ENCODE results near the gene FBXO28.

FBXO28 gene

DNA sequence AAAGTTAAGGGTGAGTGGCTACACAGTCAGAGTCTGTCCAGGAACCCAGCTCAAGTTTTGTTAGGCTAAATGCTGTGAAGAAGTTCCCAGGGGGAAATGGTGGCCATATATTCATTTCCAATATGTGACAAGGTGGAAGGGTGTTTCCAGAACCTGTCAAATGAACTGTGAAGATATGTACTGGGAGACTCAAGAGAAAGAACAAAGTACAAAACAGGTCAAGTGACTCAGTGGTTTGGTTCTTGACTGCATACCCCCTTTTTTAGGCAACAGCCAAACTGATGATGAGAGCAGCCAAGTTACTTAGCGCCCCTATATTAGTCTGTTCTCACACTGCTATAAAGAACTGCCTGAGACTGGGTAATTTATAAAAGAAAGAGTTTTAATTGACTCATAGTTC is 18.6 kb upstream of the FBXO28 start:
- no peak for DNase-seq (ENCODE audit: low read depth)
- TF ChIP-seq, protein P1, sequence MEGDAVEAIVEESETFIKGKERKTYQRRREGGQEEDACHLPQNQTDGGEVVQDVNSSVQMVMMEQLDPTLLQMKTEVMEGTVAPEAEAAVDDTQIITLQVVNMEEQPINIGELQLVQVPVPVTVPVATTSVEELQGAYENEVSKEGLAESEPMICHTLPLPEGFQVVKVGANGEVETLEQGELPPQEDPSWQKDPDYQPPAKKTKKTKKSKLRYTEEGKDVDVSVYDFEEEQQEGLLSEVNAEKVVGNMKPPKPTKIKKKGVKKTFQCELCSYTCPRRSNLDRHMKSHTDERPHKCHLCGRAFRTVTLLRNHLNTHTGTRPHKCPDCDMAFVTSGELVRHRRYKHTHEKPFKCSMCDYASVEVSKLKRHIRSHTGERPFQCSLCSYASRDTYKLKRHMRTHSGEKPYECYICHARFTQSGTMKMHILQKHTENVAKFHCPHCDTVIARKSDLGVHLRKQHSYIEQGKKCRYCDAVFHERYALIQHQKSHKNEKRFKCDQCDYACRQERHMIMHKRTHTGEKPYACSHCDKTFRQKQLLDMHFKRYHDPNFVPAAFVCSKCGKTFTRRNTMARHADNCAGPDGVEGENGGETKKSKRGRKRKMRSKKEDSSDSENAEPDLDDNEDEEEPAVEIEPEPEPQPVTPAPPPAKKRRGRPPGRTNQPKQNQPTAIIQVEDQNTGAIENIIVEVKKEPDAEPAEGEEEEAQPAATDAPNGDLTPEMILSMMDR (conservative IDR thresholded peaks at IDR 0.05; ENCODE audit: low read depth, low read length) = no peak

DNA sequence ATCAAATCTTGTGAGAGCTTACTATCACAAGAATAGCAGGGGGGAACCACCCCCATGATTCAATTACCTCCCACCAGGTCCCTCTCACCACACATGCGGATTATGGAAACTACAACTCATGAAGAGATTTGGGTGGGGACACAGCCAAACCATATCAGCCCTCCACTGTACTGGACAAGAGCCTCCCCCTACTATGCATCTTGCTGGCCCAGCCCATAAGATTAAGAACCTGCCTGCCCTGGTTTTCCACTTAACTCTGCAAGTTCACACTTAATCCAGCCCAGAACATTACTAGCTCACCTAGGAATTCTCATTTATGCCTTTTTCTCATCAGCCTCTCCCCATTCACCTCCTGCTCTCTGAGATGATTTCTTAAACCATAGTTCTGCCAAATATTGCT is 18.0 kb upstream of the FBXO28 start:
- no peak for DNase-seq (ENCODE audit: low read depth)
- no peak overlapping the region for H3K4me3 ChIP-seq (ENCODE audit: low read depth, low read length)
- TF ChIP-seq, protein P1 (conservative IDR thresholded peaks at IDR 0.05; ENCODE audit: low read depth, low read length) = no peak

More for the DNA sequence above, 18.6 kb upstream of the FBXO28 start:
- H3K4me3 ChIP-seq (ENCODE audit: low read depth, low read length) = no peak overlapping the region

DNA sequence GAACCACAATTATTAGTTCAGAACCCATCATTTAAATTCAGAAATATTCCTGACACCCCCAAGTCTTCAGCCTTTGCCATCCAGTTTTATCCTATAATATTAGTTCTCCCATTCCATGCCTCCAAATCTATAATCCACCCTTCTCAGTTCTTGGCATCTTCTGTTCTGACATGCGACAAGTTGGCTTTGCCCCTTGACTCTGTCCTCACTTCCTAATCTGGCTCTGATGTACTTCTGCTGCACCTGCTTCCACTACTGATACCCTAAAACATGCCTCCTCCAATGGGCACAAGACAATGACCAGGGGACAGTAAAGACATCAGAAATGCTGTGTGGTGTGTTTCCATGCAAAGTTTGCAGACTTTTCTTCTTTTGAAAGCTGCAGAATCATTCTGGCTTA is 17.1 kb upstream of the FBXO28 start:
- DNase-seq (ENCODE audit: low read depth) = no peak
- H3K4me3 ChIP-seq (ENCODE audit: low read depth, low read length) = no peak overlapping the region
- TF ChIP-seq, protein P1 (conservative IDR thresholded peaks at IDR 0.05; ENCODE audit: low read depth, low read length) = no peak

DNA sequence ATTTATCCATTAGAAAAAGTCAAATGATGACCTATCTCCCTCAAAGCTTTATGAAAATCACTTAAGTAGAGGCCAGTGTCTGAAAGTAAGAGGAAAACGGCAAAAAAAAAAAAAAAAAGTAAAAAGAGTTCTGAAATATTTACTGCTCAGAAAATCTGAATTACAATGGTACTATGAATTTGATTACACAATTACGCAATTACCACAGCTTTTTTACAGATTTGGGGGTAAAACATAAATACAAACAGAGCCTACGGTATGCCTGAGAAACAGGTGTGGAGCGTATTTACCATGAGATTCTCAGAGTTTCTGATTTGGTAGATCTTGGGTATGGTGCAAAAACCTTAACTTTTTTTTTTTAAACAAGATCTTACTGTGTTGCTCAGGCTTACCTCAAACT is 15.9 kb upstream of the FBXO28 start:
- no peak overlapping the region for H3K4me3 ChIP-seq (ENCODE audit: low read depth, low read length)
- DNase-seq (ENCODE audit: low read depth) = no peak
- TF ChIP-seq, protein P1 (conservative IDR thresholded peaks at IDR 0.05; ENCODE audit: low read depth, low read length) = no peak

DNA sequence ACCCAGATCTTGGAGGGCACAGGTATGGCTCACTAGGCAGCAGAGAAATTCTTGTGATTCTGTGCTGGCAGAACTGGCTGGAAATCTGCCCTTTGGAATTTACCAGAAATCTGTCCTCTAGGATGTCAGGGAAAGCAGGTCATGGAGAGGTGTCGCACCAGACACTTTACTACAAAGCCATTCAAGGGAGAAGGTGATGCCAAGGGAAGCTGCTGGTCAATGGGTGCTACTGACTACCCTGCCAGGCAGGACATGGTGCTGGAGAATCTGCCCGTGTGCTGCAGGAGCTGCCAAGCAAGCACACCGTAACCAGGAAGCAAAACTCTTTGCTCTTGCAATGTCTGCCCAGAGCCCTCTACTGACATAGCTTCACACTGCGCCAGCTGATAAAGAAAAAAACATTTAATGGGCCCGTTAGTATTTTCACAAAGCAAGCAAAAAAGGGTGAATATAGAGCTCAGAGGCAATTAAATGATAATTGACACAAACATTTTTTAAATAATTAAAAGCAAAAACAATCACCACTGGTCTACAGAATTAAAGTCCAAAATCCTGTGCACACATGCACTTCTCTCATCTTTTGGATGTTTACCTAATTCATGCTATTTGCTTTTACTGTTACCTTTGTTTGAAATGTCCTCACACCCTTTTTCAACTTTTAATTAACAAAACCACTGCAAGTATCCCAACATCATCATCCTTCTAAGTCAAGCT is 7.2 kb upstream of the FBXO28 start:
- peak overlapping the region; percentile 19 for H3K4me3 ChIP-seq (ENCODE audit: low read depth, low read length)

DNA sequence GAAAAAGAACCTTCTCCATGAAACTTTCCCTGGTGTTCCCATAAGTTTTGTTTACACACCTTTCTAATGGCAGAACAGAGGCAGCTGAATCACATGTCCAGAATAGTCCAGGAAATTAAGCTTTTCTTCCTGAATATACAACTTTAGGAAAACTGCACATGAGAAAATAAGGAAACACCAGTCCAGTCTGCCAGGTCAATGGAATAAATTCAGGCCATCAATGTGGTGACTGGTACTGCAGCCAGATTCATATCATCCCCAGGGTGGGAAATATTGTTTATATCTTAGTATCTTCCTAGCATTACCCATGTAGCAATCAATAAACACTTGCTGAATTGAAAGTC is 6.7 kb upstream of the FBXO28 start:
- H3K4me3 ChIP-seq (ENCODE audit: low read depth, low read length) = no peak overlapping the region
- TF ChIP-seq, protein P1 (conservative IDR thresholded peaks at IDR 0.05; ENCODE audit: low read depth, low read length) = no peak
- DNase-seq (ENCODE audit: low read depth) = no peak

More for the DNA sequence above, 7.2 kb upstream of the FBXO28 start:
- TF ChIP-seq, protein P1 (conservative IDR thresholded peaks at IDR 0.05; ENCODE audit: low read depth, low read length) = peak; percentile 75
- DNase-seq (ENCODE audit: low read depth) = peak; percentile 77

DNA sequence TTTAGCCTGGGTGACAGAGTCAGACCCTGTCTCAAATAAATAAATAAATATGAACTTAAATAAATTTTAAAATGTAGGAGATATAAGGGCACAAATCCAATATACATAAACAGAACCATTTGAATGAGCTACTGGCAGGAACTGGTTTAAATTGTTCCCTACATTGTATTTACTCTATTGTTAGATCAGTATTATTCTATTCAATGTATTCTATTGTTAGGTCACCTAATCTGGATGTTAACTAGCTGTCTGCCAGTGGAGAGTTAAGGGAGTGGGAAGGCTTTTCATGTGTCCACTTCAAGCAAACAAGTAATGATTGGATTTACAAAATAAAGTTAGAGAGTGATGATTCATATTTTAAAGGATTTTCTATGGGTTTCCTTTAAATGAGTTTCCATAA is 4.9 kb upstream of the FBXO28 start:
- no peak for DNase-seq (ENCODE audit: low read depth)
- TF ChIP-seq, protein P1 (conservative IDR thresholded peaks at IDR 0.05; ENCODE audit: low read depth, low read length) = no peak
- no peak overlapping the region for H3K4me3 ChIP-seq (ENCODE audit: low read depth, low read length)

All from choroid plexus epithelial cell (primary cell).